Activated T-cell treated with anti-CD3 and anti-CD28 coated beads for 48 hours (primary cell): ENCODE measurements around the gene ZC3H7A.

Experiments
- DNase-seq: peaks from one replicate; pipeline ENCODE4 v3.0.0-alpha.2; 2020; ENCODE audit warnings: low read depth

The ZC3H7A gene

GRCh38 chr16:11736903-11737302 lies 60.2 kb downstream of the ZC3H7A start:
- DNase-seq: no peak

DNA sequence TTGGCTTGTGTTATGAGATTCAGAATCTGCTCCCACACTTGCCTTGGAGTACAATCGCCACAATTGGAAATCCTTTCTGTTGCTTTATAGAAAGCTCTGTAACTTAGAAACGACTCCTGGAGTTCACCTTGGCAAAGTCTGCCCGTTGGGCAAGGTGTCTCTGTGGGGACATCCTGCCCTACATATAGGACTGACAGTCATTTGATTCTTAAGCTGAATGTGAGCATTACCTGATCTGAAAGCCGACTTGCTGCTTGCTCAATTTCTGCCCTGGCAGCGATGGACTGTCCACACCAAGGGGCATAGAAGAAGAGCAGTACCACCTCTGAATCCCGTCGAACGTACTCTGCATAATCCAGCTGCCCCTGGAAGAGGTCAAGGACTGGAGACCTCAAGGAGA lies 61.3 kb downstream of the ZC3H7A start:
- no peak for DNase-seq

- DNase-seq: no peak
Measured at GRCh38 chr16:11734653-11735043, 62.4 kb downstream of the ZC3H7A start.

DNA sequence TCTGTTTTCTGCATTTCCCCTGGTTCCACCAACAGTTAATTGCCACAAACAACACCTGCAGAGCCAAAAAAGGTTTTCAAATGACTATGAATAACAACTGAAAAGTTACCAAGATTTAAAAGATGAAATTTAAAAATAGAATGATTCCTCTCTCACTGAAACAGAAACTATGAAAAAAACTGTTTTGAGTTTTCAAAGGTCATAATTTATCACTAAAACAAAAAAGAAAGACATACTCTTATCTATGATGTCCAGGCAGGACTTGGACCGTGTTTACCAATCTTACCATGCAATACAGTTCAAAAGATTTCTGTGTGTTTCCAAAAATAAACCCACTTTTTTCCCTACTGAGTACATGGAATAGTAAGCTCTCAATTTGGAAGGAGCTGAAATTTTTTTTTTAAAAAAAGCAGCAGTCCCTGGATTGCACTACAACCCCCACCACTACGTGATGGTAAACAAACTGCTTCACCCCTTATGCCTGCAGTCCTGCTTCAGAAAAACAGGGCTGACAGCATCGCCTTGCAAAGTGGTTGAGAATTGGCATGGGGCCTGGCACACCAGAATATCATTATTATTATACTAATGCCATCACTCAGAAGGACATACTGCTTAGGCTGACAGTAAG lies 62.9 kb downstream of the ZC3H7A start:
- DNase-seq: no peak

GRCh38 chr16:11731222-11731621 lies 65.8 kb downstream of the ZC3H7A start:
- no peak for DNase-seq

GRCh38 chr16:11729787-11730186 lies 67.3 kb downstream of the ZC3H7A start:
- no peak for DNase-seq

GRCh38 chr16:11727796-11728543 lies 69.1 kb downstream of the ZC3H7A start:
- DNase-seq: no peak

DNA sequence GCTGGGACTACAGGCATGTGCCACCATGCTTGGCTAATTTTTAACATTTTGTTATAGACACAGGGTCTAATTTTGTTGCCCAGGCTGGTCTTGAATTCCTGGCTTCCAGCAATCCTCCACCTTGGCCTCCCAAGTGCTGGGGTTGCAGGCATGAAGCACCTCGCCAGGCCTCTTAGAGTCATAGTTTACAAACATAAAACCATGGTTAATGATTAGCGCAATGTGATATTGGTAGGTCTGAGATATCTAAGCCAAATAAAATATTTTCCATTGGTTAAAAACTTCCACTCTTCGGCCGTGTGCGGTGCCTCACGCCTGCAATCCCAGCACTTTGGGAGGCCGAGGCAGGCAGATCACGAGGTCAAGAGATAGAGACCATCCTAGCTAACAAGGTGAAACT lies 71.0 kb downstream of the ZC3H7A start:
- DNase-seq: no peak

DNA sequence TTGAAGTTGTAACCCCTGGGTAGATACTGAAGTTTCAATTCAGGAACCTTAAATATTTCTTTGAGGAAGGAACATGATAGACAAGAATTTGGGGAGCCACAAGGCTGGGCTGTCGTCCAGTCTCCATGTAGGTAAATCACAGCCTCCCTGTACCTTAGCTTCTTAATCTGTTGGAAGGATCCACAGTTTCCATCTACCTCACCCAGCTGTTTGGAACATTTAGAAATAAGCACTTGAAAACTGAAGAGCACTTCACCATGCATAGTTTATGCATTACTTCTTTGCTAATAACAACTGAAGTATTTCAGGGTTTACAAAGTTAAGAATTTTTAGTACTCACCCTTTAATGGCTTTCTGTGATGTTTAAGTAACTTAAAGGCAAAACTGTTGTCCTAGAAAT lies 71.6 kb downstream of the ZC3H7A start:
- no peak for DNase-seq

DNA sequence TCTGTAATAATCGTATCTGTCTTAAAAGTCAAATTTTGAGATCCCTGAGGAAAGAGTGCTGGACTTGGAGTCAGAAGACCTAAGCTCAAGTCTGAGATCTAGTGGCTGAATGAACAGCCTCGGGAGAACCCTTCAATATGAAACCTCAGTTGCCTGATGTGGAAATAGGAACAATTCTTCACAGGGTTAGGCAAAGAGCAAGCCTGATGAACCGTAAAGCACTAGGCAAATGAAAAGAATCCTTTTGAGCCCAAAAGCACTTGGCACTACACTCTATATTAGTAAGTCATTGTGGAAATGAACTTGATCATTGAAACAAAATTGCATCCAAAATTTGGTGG lies 74.6 kb downstream of the ZC3H7A start:
- no peak for DNase-seq

- no peak for DNase-seq
Measured at GRCh38 chr16:11721781-11722467, 75.1 kb downstream of the ZC3H7A start.

GRCh38 chr16:11719762-11720161 lies 77.3 kb downstream of the ZC3H7A start:
- DNase-seq: no peak

- DNase-seq: no peak
Measured at GRCh38 chr16:11719171-11719570, 77.9 kb downstream of the ZC3H7A start.

DNA sequence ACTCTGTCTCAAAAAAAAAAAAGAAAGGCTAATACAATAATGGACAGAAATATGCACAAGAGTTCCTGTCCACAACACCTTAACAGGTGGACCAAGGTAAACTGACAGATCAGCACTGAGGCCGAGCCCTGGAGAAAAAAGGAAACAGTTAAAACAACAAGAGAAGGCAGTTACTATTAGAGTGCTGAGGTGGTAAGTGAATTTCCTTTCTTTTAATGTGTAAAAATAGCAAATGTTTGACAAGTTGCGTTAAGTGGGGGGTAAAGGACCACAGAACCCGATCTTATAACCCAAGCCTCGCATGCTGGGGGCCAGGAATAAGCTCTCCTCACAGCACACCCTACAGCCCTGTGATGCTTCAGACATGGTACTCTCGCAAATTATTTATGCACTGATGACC lies 79.2 kb downstream of the ZC3H7A start:
- no peak for DNase-seq

- DNase-seq: no peak
Measured at GRCh38 chr16:11716336-11716735, 80.7 kb downstream of the ZC3H7A start.

- no peak for DNase-seq
Measured at GRCh38 chr16:11715246-11715947, 81.7 kb downstream of the ZC3H7A start.

- DNase-seq: no peak
Measured at GRCh38 chr16:11712122-11712521, 84.9 kb downstream of the ZC3H7A start.

GRCh38 chr16:11711662-11712061 lies 85.4 kb downstream of the ZC3H7A start:
- DNase-seq: no peak

DNA sequence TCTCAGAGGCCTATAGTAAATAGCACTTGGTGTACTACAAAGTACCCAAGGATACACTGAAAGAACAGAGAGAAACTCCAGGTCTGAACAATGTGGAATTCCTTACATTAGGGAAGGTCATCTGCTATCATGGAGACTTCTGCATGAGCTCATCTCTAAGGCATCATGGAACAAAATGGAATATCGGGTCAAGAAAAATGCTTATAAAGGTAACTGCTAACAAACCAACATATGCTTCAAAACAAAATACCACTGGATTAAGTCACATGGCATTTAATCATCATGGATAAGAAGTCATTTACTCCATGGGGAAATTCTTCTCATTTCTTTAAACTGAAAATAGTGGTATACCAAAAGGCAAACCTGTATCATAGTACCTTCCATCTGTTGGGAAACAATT lies 88.6 kb downstream of the ZC3H7A start:
- DNase-seq: no peak

- DNase-seq: no peak
Measured at GRCh38 chr16:11707679-11708197, 89.3 kb downstream of the ZC3H7A start.

GRCh38 chr16:11706180-11706742 lies 90.8 kb downstream of the ZC3H7A start:
- DNase-seq: no peak

DNA sequence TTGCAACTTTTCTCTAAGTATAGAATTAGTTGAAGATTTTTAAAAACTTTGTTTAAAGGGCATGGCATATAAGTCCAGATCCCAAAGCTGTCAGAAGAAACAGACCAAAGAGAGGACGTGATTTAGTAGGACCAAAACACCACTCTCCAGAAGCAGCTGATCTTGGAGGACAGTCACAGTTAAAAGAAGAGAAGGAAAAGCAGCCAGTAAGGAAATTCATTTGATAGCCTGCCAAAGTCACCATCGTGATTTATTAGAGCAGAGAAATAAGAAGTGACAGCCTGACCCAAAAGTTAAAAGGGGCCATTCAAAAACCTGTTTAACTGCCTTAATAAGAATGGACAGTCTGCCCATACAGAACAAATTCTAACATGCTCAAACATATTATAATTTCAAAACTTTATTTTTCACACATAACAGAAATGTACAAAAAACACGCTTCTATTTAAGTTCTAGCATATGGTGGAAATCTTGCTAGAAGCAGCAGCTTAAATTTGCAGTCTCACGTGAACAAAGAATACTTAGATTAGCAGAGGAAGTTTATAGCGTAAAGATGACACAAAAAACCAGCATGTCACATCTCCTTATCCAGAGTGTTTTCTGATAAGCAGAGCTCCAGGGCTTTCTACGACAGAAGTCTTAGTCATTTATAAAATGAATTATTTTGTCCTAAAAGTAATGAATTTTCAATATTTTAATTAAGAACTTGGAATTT lies 91.6 kb downstream of the ZC3H7A start:
- DNase-seq: no peak
